CD14-positive monocyte (primary cell): ENCODE measurements around the gene ISCU. TPM values are rescaled to one million over a fixed set of nuclear protein-coding genes. Genes with fewer than 3 reads are reported as not detected.

Experiments
- DNase-seq, 3 donors: peaks; one replicate each; pipeline ENCODE4 v3.0.0-alpha.2; 2011 to 2022
- H2AFZ ChIP-seq: 2 replicates; pipeline ENCODE4 v1.6.0; 2012; ENCODE audit warnings: mild to moderate bottlenecking, low read depth, low read length, inconsistent platforms; ENCODE audit not compliant: insufficient read depth, poor library complexity, severe bottlenecking
- H3K27ac ChIP-seq, 2 donors: 1 replicate in 1 of 2; 2 replicates in 1 of 2; pipeline ENCODE4 v1.5.1; 2012 to 2013; ENCODE audit warnings: low read length in 2 of 2, control low read depth in 1 of 2, inconsistent platforms in 1 of 2, low read depth in 1 of 2, mild to moderate bottlenecking in 1 of 2
- H3K27me3 ChIP-seq, 2 donors: one replicate each; pipeline versions ENCODE4 v1.6.0 to v1.6.1; 2011 to 2013; ENCODE audit warnings: low read length in 2 of 2; ENCODE audit not compliant: control insufficient read depth in 2 of 2, insufficient read depth in 2 of 2
- H3K36me3 ChIP-seq, 2 donors: replicated peaks in 1 of 2; 1 replicate in 1 of 2; 2 replicates in 1 of 2; pipeline versions ENCODE4 v1.5.1 to v1.6.1; 2012 to 2013; ENCODE audit warnings: low read length in 2 of 2, control low read depth in 1 of 2, inconsistent platforms in 1 of 2, mild to moderate bottlenecking in 1 of 2; ENCODE audit not compliant: insufficient read depth in 2 of 2, control insufficient read depth in 1 of 2
- H3K4me1 ChIP-seq, 2 donors: 1 replicate in 1 of 2; 2 replicates in 1 of 2; pipeline versions ENCODE4 v1.5.1 to v1.6.1; 2012 to 2013; ENCODE audit warnings: low read length in 2 of 2, control low read depth in 1 of 2, inconsistent platforms in 1 of 2, mild to moderate bottlenecking in 1 of 2, moderate library complexity in 1 of 2; ENCODE audit not compliant: insufficient read depth in 2 of 2, control insufficient read depth in 1 of 2
- H3K4me2 ChIP-seq: replicated peaks from 2 replicates; pipeline ENCODE3; 2012; ENCODE audit warnings: low read length, moderate library complexity, mild to moderate bottlenecking; ENCODE audit not compliant: poor library complexity, severe bottlenecking; ENCODE audit errors: extremely low read depth
- H3K4me3 ChIP-seq, 3 experiments: fragments of 200-600 bp in 1 of 3; sonication (generic) in 1 of 3; replicated peaks in 1 of 3; 1 replicate in 2 of 3; 2 replicates in 1 of 3; pipeline ENCODE4 v1.5.1; 2011 to 2013; ENCODE audit warnings: low read length in 3 of 3, mild to moderate bottlenecking in 3 of 3, control low read depth in 2 of 3, low read depth in 2 of 3, inconsistent platforms in 1 of 3, moderate library complexity in 1 of 3
- H3K79me2 ChIP-seq: 2 replicates; pipeline ENCODE4 v1.6.0; 2012; ENCODE audit warnings: mild to moderate bottlenecking, control low read depth, inconsistent platforms, low read length, moderate library complexity; ENCODE audit not compliant: insufficient read depth
- H3K9ac ChIP-seq: 2 replicates; pipeline ENCODE4 v1.6.0; 2017; ENCODE audit warnings: low read length, mild to moderate bottlenecking; ENCODE audit not compliant: insufficient read depth, poor library complexity, severe bottlenecking
- H3K9me3 ChIP-seq, 2 donors: replicated peaks in 1 of 2; 1 replicate in 1 of 2; 2 replicates in 1 of 2; pipeline versions ENCODE4 v1.5.1 to v1.6.1; 2012 to 2013; ENCODE audit warnings: low read length in 2 of 2, control low read depth in 1 of 2; ENCODE audit not compliant: control insufficient read depth in 1 of 2, insufficient read depth in 1 of 2
- H4K20me1 ChIP-seq: 2 replicates; pipeline ENCODE4 v1.6.0; 2012; ENCODE audit warnings: mild to moderate bottlenecking, low read length, control low read depth, moderate library complexity; ENCODE audit not compliant: insufficient read depth
- H3K27ac Mint-ChIP-seq, 7 donors: one replicate each; pipeline ENCODE4 v1.8.0; 2020; ENCODE audit warnings: mild to moderate bottlenecking in 7 of 7, mixed read lengths in 7 of 7, moderate library complexity in 6 of 7, inconsistent platforms in 2 of 7
- H3K27me3 Mint-ChIP-seq, 3 donors: one replicate each; pipeline ENCODE4 v1.8.0; 2021 to 2022; ENCODE audit warnings: low read depth in 3 of 3, mild to moderate bottlenecking in 3 of 3, mixed read lengths in 3 of 3, moderate library complexity in 3 of 3, inconsistent platforms in 1 of 3
- H3K36me3 Mint-ChIP-seq, 2 donors: one replicate each; pipeline ENCODE4 v1.8.0; 2020; ENCODE audit warnings: mixed read lengths in 2 of 2, inconsistent platforms in 1 of 2, mild to moderate bottlenecking in 1 of 2
- H3K4me1 Mint-ChIP-seq: one replicate; pipeline ENCODE4 v1.8.0; 2020; ENCODE audit warnings: mild to moderate bottlenecking, mixed read lengths
- H3K4me3 Mint-ChIP-seq, 2 donors: one replicate each; pipeline ENCODE4 v1.8.0; 2020; ENCODE audit warnings: mild to moderate bottlenecking in 2 of 2, mixed read lengths in 2 of 2, moderate library complexity in 1 of 2
- H3K9me3 Mint-ChIP-seq, 7 donors: one replicate each; pipeline ENCODE4 v1.8.0; 2020 to 2022; ENCODE audit warnings: mixed read lengths in 7 of 7, mild to moderate bottlenecking in 6 of 7, moderate library complexity in 6 of 7, inconsistent platforms in 2 of 7
- CTCF ChIP-seq: fragments of 200-600 bp; IDR thresholded peaks from one replicate; pipeline ENCODE4 v1.8.0; 2022; ENCODE audit warnings: antibody characterized with exemption, mild to moderate bottlenecking
- WGBS: methylation state at CpG from one replicate; pipeline ENCODE4 v1.1.5; 2013; ENCODE audit warnings: missing lambda C conversion rate; ENCODE audit not compliant: insufficient coverage; 5-methylcytosine and 5-hydroxymethylcytosine counted together
- intact Hi-C, 2 donors: fragments of 100-400 bp; cut with micrococcal nuclease; formaldehyde crosslinking; loops; one replicate each; pipeline versions ENCODE4 v1.15.0 to v1.15.1; 2023
- polyA plus RNA-seq, 3 donors: library from polyadenylated mRNA; depleted of rRNA in 1 of 3; unstranded in 2 of 3; stranded (reverse) in 1 of 3; fragments of 300-500 nt in 2 of 3; fragments of >200 nt in 1 of 3; fragmentation: Illumina TruSeq in 2 of 3; gene quantifications; 1 replicate in 2 of 3; 2 replicates in 1 of 3; pipeline ENCODE4 v1.2.3, GENCODE V29; 2012 to 2021

Gene ISCU
- polyA plus RNA-seq, 3 donors: 90.9 to 114 (median 111) TPM

- TF ChIP-seq CTCF: no peak
- no peaks in the 10 kb centered on the region for H3K27me3 ChIP-seq
- H3K9me3 Mint-ChIP-seq: peaks cover 0 to 4% (median 0%) of the 10 kb centered on the region in 7 donors
- no peaks in the 10 kb centered on the region for H3K9me3 ChIP-seq
- H3K9ac ChIP-seq: no peak overlapping the region
- no peaks in the 10 kb centered on the region for H3K4me1 ChIP-seq
- no peaks in the 10 kb centered on the region for H4K20me1 ChIP-seq
- H3K36me3 Mint-ChIP-seq: no peaks in the 10 kb centered on the region
- H3K79me2 ChIP-seq: no peaks in the 10 kb centered on the region
- H3K27ac Mint-ChIP-seq: no peak overlapping the region
- H3K27me3 Mint-ChIP-seq: peaks cover 0 to 2% (median 2%) of the 10 kb centered on the region in 3 donors
- intact Hi-C loops: loop anchor here in 1 of 2 donors (10.0 kb wide), 1 partner anchor 376 kb away; no protein-coding TSS in a partner anchor
- no peak overlapping the region for H3K4me3 ChIP-seq
- no peak overlapping the region for H3K4me2 ChIP-seq
- H3K27ac ChIP-seq: no peak overlapping the region
- no peak overlapping the region for H2AFZ ChIP-seq
- DNase-seq: no peak
- no peak overlapping the region for H3K4me3 Mint-ChIP-seq
- H3K4me1 Mint-ChIP-seq: no peaks in the 10 kb centered on the region
- no peaks in the 10 kb centered on the region for H3K36me3 ChIP-seq
- 100% methylated on average over 3 of the region's 3 CpGs for WGBS
Measured at GRCh38 chr12:108578813-108579212, 16.4 kb downstream of the ISCU start.

- Mint-ChIP-seq H3K27me3 (peaks cover 0 to 3% (median 2%) of the 10 kb centered on the region in 3 donors), H3K4me1 (no peaks in the 10 kb centered on the region), H3K36me3 (no peaks in the 10 kb centered on the region), H3K27ac (no peak overlapping the region), H3K9me3 (peaks cover 0 to 4% (median 0%) of the 10 kb centered on the region in 7 donors), H3K4me3 (no peak overlapping the region)
- H3K9me3 ChIP-seq: no peaks in the 10 kb centered on the region
- H3K27me3 ChIP-seq: no peaks in the 10 kb centered on the region
- WGBS: 94% methylated on average over 2 of the region's 3 CpGs
- H2AFZ ChIP-seq: no peak overlapping the region
- no peak overlapping the region for H3K4me3 ChIP-seq
- H3K79me2 ChIP-seq: no peaks in the 10 kb centered on the region
- no peak overlapping the region for H3K4me2 ChIP-seq
- H3K36me3 ChIP-seq: no peaks in the 10 kb centered on the region
- no peaks in the 10 kb centered on the region for H4K20me1 ChIP-seq
- no peak overlapping the region for H3K27ac ChIP-seq
- TF ChIP-seq CTCF: no peak
- intact Hi-C loops: no loop called here
- H3K4me1 ChIP-seq: no peaks in the 10 kb centered on the region
- no peak for DNase-seq
- H3K9ac ChIP-seq: no peak overlapping the region
Measured at GRCh38 chr12:108580531-108580930, 18.1 kb downstream of the ISCU start.
